CD14-positive monocyte (primary cell): Measurements from ENCODE around the gene TEAD1. TPM values are rescaled to one million over a fixed set of nuclear protein-coding genes. Genes with fewer than 3 reads are reported as not detected.

ENCODE experiments used
- DNase-seq, 3 donors: peaks; one replicate each; pipeline ENCODE4 v3.0.0-alpha.2; 2011 to 2022
- H2AFZ ChIP-seq: 2 replicates; pipeline ENCODE4 v1.6.0; 2012; ENCODE audit warnings: mild to moderate bottlenecking, low read depth, low read length, inconsistent platforms; ENCODE audit not compliant: insufficient read depth, poor library complexity, severe bottlenecking
- H3K27ac ChIP-seq, 2 donors: 1 replicate in 1 of 2; 2 replicates in 1 of 2; pipeline ENCODE4 v1.5.1; 2012 to 2013; ENCODE audit warnings: low read length in 2 of 2, control low read depth in 1 of 2, inconsistent platforms in 1 of 2, low read depth in 1 of 2, mild to moderate bottlenecking in 1 of 2
- H3K27me3 ChIP-seq, 2 donors: one replicate each; pipeline versions ENCODE4 v1.6.0 to v1.6.1; 2011 to 2013; ENCODE audit warnings: low read length in 2 of 2; ENCODE audit not compliant: control insufficient read depth in 2 of 2, insufficient read depth in 2 of 2
- H3K36me3 ChIP-seq, 2 donors: replicated peaks in 1 of 2; 1 replicate in 1 of 2; 2 replicates in 1 of 2; pipeline versions ENCODE4 v1.5.1 to v1.6.1; 2012 to 2013; ENCODE audit warnings: low read length in 2 of 2, control low read depth in 1 of 2, inconsistent platforms in 1 of 2, mild to moderate bottlenecking in 1 of 2; ENCODE audit not compliant: insufficient read depth in 2 of 2, control insufficient read depth in 1 of 2
- H3K4me1 ChIP-seq, 2 donors: 1 replicate in 1 of 2; 2 replicates in 1 of 2; pipeline versions ENCODE4 v1.5.1 to v1.6.1; 2012 to 2013; ENCODE audit warnings: low read length in 2 of 2, control low read depth in 1 of 2, inconsistent platforms in 1 of 2, mild to moderate bottlenecking in 1 of 2, moderate library complexity in 1 of 2; ENCODE audit not compliant: insufficient read depth in 2 of 2, control insufficient read depth in 1 of 2
- H3K4me2 ChIP-seq: replicated peaks from 2 replicates; pipeline ENCODE3; 2012; ENCODE audit warnings: low read length, moderate library complexity, mild to moderate bottlenecking; ENCODE audit not compliant: poor library complexity, severe bottlenecking; ENCODE audit errors: extremely low read depth
- H3K4me3 ChIP-seq, 3 experiments: fragments of 200-600 bp in 1 of 3; sonication (generic) in 1 of 3; replicated peaks in 1 of 3; 1 replicate in 2 of 3; 2 replicates in 1 of 3; pipeline ENCODE4 v1.5.1; 2011 to 2013; ENCODE audit warnings: low read length in 3 of 3, mild to moderate bottlenecking in 3 of 3, control low read depth in 2 of 3, low read depth in 2 of 3, inconsistent platforms in 1 of 3, moderate library complexity in 1 of 3
- H3K79me2 ChIP-seq: 2 replicates; pipeline ENCODE4 v1.6.0; 2012; ENCODE audit warnings: mild to moderate bottlenecking, control low read depth, inconsistent platforms, low read length, moderate library complexity; ENCODE audit not compliant: insufficient read depth
- H3K9ac ChIP-seq: 2 replicates; pipeline ENCODE4 v1.6.0; 2017; ENCODE audit warnings: low read length, mild to moderate bottlenecking; ENCODE audit not compliant: insufficient read depth, poor library complexity, severe bottlenecking
- H3K9me3 ChIP-seq, 2 donors: replicated peaks in 1 of 2; 1 replicate in 1 of 2; 2 replicates in 1 of 2; pipeline versions ENCODE4 v1.5.1 to v1.6.1; 2012 to 2013; ENCODE audit warnings: low read length in 2 of 2, control low read depth in 1 of 2; ENCODE audit not compliant: control insufficient read depth in 1 of 2, insufficient read depth in 1 of 2
- H4K20me1 ChIP-seq: 2 replicates; pipeline ENCODE4 v1.6.0; 2012; ENCODE audit warnings: mild to moderate bottlenecking, low read length, control low read depth, moderate library complexity; ENCODE audit not compliant: insufficient read depth
- H3K27ac Mint-ChIP-seq, 7 donors: one replicate each; pipeline ENCODE4 v1.8.0; 2020; ENCODE audit warnings: mild to moderate bottlenecking in 7 of 7, mixed read lengths in 7 of 7, moderate library complexity in 6 of 7, inconsistent platforms in 2 of 7
- H3K27me3 Mint-ChIP-seq, 3 donors: one replicate each; pipeline ENCODE4 v1.8.0; 2021 to 2022; ENCODE audit warnings: low read depth in 3 of 3, mild to moderate bottlenecking in 3 of 3, mixed read lengths in 3 of 3, moderate library complexity in 3 of 3, inconsistent platforms in 1 of 3
- H3K36me3 Mint-ChIP-seq, 2 donors: one replicate each; pipeline ENCODE4 v1.8.0; 2020; ENCODE audit warnings: mixed read lengths in 2 of 2, inconsistent platforms in 1 of 2, mild to moderate bottlenecking in 1 of 2
- H3K4me1 Mint-ChIP-seq: one replicate; pipeline ENCODE4 v1.8.0; 2020; ENCODE audit warnings: mild to moderate bottlenecking, mixed read lengths
- H3K4me3 Mint-ChIP-seq, 2 donors: one replicate each; pipeline ENCODE4 v1.8.0; 2020; ENCODE audit warnings: mild to moderate bottlenecking in 2 of 2, mixed read lengths in 2 of 2, moderate library complexity in 1 of 2
- H3K9me3 Mint-ChIP-seq, 7 donors: one replicate each; pipeline ENCODE4 v1.8.0; 2020 to 2022; ENCODE audit warnings: mixed read lengths in 7 of 7, mild to moderate bottlenecking in 6 of 7, moderate library complexity in 6 of 7, inconsistent platforms in 2 of 7
- WGBS: methylation state at CpG from one replicate; pipeline ENCODE4 v1.1.5; 2013; ENCODE audit warnings: missing lambda C conversion rate; ENCODE audit not compliant: insufficient coverage; 5-methylcytosine and 5-hydroxymethylcytosine counted together
- intact Hi-C, 2 donors: fragments of 100-400 bp; cut with micrococcal nuclease; formaldehyde crosslinking; loops; one replicate each; pipeline versions ENCODE4 v1.15.0 to v1.15.1; 2023
- polyA plus RNA-seq, 3 donors: library from polyadenylated mRNA; depleted of rRNA in 1 of 3; unstranded in 2 of 3; stranded (reverse) in 1 of 3; fragments of 300-500 nt in 2 of 3; fragments of >200 nt in 1 of 3; fragmentation: Illumina TruSeq in 2 of 3; gene quantifications; 1 replicate in 2 of 3; 2 replicates in 1 of 3; pipeline ENCODE4 v1.2.3, GENCODE V29; 2012 to 2021
- TF ChIP-seq, protein P1 (sequence below): fragments of 200-600 bp; IDR thresholded peaks from one replicate; pipeline ENCODE4 v1.8.0; 2022; ENCODE audit warnings: antibody characterized with exemption, mild to moderate bottlenecking

Gene TEAD1
- polyA plus RNA-seq, 3 donors = not detected

DNA sequence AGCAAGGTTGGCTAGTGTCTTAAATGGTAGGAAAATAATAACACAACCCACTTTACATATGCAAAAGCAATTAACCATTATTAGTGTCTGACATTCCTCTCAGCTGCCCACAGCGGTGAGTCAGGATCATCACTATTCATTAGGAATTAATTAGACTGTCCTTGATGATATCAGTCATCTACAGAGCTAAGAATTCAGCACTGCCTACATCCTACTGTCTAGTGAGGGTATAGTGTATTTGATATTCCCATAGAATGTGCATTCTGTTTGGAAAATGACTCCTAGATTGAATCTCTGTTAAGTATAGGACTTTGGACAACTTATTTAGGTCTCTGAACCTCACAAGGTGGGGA is 82.2 kb downstream of the TEAD1 start:
- Mint-ChIP-seq H3K27ac (no peak overlapping the region), H3K9me3 (no peaks in the 10 kb centered on the region), H3K4me1 (no peaks in the 10 kb centered on the region), H3K36me3 (no peaks in the 10 kb centered on the region), H3K27me3 (peaks cover 4 to 6% (median 5%) of the 10 kb centered on the region in 3 donors), H3K4me3 (no peak overlapping the region)
- TF ChIP-seq, protein P1, sequence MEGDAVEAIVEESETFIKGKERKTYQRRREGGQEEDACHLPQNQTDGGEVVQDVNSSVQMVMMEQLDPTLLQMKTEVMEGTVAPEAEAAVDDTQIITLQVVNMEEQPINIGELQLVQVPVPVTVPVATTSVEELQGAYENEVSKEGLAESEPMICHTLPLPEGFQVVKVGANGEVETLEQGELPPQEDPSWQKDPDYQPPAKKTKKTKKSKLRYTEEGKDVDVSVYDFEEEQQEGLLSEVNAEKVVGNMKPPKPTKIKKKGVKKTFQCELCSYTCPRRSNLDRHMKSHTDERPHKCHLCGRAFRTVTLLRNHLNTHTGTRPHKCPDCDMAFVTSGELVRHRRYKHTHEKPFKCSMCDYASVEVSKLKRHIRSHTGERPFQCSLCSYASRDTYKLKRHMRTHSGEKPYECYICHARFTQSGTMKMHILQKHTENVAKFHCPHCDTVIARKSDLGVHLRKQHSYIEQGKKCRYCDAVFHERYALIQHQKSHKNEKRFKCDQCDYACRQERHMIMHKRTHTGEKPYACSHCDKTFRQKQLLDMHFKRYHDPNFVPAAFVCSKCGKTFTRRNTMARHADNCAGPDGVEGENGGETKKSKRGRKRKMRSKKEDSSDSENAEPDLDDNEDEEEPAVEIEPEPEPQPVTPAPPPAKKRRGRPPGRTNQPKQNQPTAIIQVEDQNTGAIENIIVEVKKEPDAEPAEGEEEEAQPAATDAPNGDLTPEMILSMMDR = no peak
- Histone ChIP-seq H4K20me1 (no peaks in the 10 kb centered on the region), H3K4me3 (no peak overlapping the region), H3K4me1 (no peaks in the 10 kb centered on the region), H3K27me3 (peaks cover 0 to 2% of the 10 kb centered on the region in 2 donors), H3K9ac (no peak overlapping the region), H2AFZ (no peak overlapping the region), H3K36me3 (no peaks in the 10 kb centered on the region), H3K4me2 (no peak overlapping the region), H3K79me2 (no peaks in the 10 kb centered on the region), H3K9me3 (no peaks in the 10 kb centered on the region), H3K27ac (no peak overlapping the region)
- no CpG with 5 or more reads among the region's 1 CpG for WGBS
- DNase-seq = no peak
- intact Hi-C loops = no loop called here

DNA sequence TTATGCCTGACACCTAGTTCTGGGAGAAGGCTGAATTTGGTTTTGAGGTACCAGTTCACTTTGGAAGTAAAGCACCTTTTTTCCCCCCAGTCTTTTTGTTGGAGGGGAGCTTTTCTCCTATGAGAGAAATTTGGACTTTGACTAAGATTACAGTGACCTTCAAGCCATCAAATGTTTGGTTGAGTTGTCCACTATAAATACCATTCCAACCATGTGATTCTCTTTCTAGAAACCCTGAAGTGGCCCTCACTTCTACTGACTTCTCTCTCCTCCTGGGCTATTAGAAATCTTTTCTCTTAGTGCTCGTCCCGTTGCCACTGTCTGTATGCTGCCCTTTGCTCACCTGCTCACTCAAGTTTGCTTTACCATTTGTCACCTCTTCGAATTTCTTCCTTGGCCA is 82.6 kb downstream of the TEAD1 start:
- WGBS = 56% methylated on average over 3 of the region's 3 CpGs
- intact Hi-C loops = no loop called here
- Histone ChIP-seq H3K4me3 (no peak overlapping the region), H3K4me1 (no peaks in the 10 kb centered on the region), H3K27ac (no peak overlapping the region), H3K27me3 (peaks cover 0 to 2% of the 10 kb centered on the region in 2 donors), H3K36me3 (no peaks in the 10 kb centered on the region), H3K9ac (no peak overlapping the region), H3K4me2 (no peak overlapping the region), H3K9me3 (no peaks in the 10 kb centered on the region), H2AFZ (no peak overlapping the region), H4K20me1 (no peaks in the 10 kb centered on the region), H3K79me2 (no peaks in the 10 kb centered on the region)
- H3K4me3 Mint-ChIP-seq = no peak overlapping the region
- peaks cover 4 to 9% (median 5%) of the 10 kb centered on the region in 3 donors for H3K27me3 Mint-ChIP-seq
- no peaks in the 10 kb centered on the region for H3K4me1 Mint-ChIP-seq
- no peaks in the 10 kb centered on the region for H3K36me3 Mint-ChIP-seq
- TF ChIP-seq, protein P1 = no peak
- H3K9me3 Mint-ChIP-seq = no peaks in the 10 kb centered on the region
- H3K27ac Mint-ChIP-seq = no peak overlapping the region
- DNase-seq = no peak
